HCT116 (cell line): ENCODE data around the gene SH3GL2. TPM values are rescaled to one million over a fixed set of nuclear protein-coding genes. Genes with fewer than 3 reads are reported as not detected.

Experiments
- ATAC-seq: fragments of 200-7000 bp; cut with Tn5 transposase; 2 replicates; pipeline ENCODE4 v1.9.1; 2020; ENCODE audit warnings: mild to moderate bottlenecking, moderate library complexity
- BruUV-seq: library from RNA; stranded (reverse); fragments of 400-500 nt; replicated peaks from 2 replicates; lab custom pipeline; 2021; lab: Mats Ljungman, UMichigan
- CTCF ChIA-PET: fragments of 300-600 bp; sonication (Branson Sonifier 250); formaldehyde crosslinking; loops from one replicate; lab custom pipeline; 2021; ENCODE audit warnings: antibody characterized with exemption; lab: Charles Lee
- POLR2A ChIA-PET: fragments of 300-600, 350-600 bp; sonication (Branson Sonifier 250); formaldehyde crosslinking; loops from one replicate; lab custom pipeline; 2021; ENCODE audit warnings: antibody characterized with exemption; lab: Charles Lee
- RAD21 ChIA-PET, 2 experiments: fragments of 300-600 bp; sonication (Branson Sonifier 250); formaldehyde crosslinking; loops; one replicate each; lab custom pipeline; 2023; ENCODE audit warnings: low total read pairs in 2 of 2; ENCODE audit not compliant: uncharacterized antibody in 2 of 2, unreplicated experiment in 2 of 2, low non-redundant PET in 1 of 2; lab: Charles Lee
- DNase-seq: peaks from one replicate; pipeline ENCODE4 v3.0.0-alpha.2; 2010; ENCODE audit warnings: low read depth, low spot score
- H2AFZ ChIP-seq: fragments of 200-600 bp; shearing (Covaris generic), sonication (generic); 2 replicates; pipeline ENCODE4 v1.6.1; 2017; ENCODE audit warnings: low read depth, mixed run types, mixed read lengths, antibody characterized with exemption, low read length; ENCODE audit not compliant: poor library complexity, severe bottlenecking
- H3K27ac ChIP-seq: 2 replicates; pipeline ENCODE4 v1.5.1; 2012; ENCODE audit warnings: low read depth, low read length
- H3K27me3 ChIP-seq: fragments of 200-600 bp; sonication (generic); 2 replicates; pipeline ENCODE4 v1.6.1; 2016; ENCODE audit warnings: mixed run types, low read length, mixed read lengths; ENCODE audit not compliant: insufficient read depth
- H3K36me3 ChIP-seq, 2 experiments: fragments of 200-500 bp in 1 of 2; fragments of 200-600 bp in 1 of 2; sonication (Bioruptor generic) in 1 of 2; sonication (generic) in 1 of 2; 2 replicates each; pipeline versions ENCODE4 v1.5.1 to v1.6.1; 2014 to 2016; ENCODE audit warnings: low read length in 2 of 2, inconsistent platforms in 1 of 2, mixed read lengths in 1 of 2, mixed run types in 1 of 2; ENCODE audit not compliant: insufficient read depth in 2 of 2, control insufficient read depth in 1 of 2
- H3K4me1 ChIP-seq, 2 experiments: fragments of 200-600 bp in 1 of 2; sonication (generic) in 1 of 2; 2 replicates each; pipeline versions ENCODE4 v1.5.1 to v1.6.1; 2012 to 2017; ENCODE audit warnings: low read length in 2 of 2, inconsistent platforms in 1 of 2, mild to moderate bottlenecking in 1 of 2, mixed read lengths in 1 of 2, mixed run types in 1 of 2, moderate library complexity in 1 of 2; ENCODE audit not compliant: insufficient read depth in 2 of 2, control insufficient read depth in 1 of 2
- H3K4me2 ChIP-seq: fragments of 200-600 bp; sonication (generic); 2 replicates; pipeline ENCODE4 v1.6.1; 2017; ENCODE audit warnings: mixed run types, low read length, mixed read lengths
- H3K4me3 ChIP-seq, 2 experiments: fragments of 200-600 bp in 1 of 2; sonication (generic) in 1 of 2; replicated peaks in 1 of 2; 2 replicates each; pipeline ENCODE4 v1.5.1; 2011 to 2016; ENCODE audit warnings: low read length in 2 of 2, control low read depth in 1 of 2, low read depth in 1 of 2, mild to moderate bottlenecking in 1 of 2, mixed read lengths in 1 of 2, mixed run types in 1 of 2
- H3K79me2 ChIP-seq: fragments of 200-600 bp; sonication (generic); 2 replicates; pipeline ENCODE4 v1.6.1; 2017; ENCODE audit warnings: mild to moderate bottlenecking, mixed run types, low read length, moderate library complexity, mixed read lengths; ENCODE audit not compliant: insufficient read depth
- H3K9ac ChIP-seq: fragments of 200-600 bp; sonication (generic); 2 replicates; pipeline ENCODE4 v1.6.1; 2016; ENCODE audit warnings: low read length, mixed read lengths
- H3K9me2 ChIP-seq: fragments of 200-600 bp; sonication (generic), shearing (Covaris generic); 2 replicates; pipeline ENCODE4 v1.6.1; 2017; ENCODE audit warnings: mixed run types, mild to moderate bottlenecking, moderate library complexity; ENCODE audit not compliant: insufficient read depth
- H3K9me3 ChIP-seq, 2 experiments: fragments of 200-500 bp in 1 of 2; fragments of 200-600 bp in 1 of 2; sonication (Bioruptor generic) in 1 of 2; sonication (generic) in 1 of 2; 2 replicates each; pipeline ENCODE4 v1.6.1; 2014 to 2017; ENCODE audit warnings: low read length in 2 of 2, mixed read lengths in 2 of 2, inconsistent platforms in 1 of 2, low read depth in 1 of 2, mild to moderate bottlenecking in 1 of 2, mixed run types in 1 of 2, moderate library complexity in 1 of 2; ENCODE audit not compliant: control insufficient read depth in 1 of 2, insufficient read depth in 1 of 2
- H4K20me1 ChIP-seq: fragments of 200-600 bp; sonication (generic), shearing (Covaris generic); 2 replicates; pipeline ENCODE4 v1.6.1; 2017; ENCODE audit warnings: mixed run types, mild to moderate bottlenecking, moderate library complexity; ENCODE audit not compliant: insufficient read depth
- CBX3 ChIP-seq: IDR thresholded peaks from 2 replicates; pipeline ENCODE4 v1.6.1; 2012; ENCODE audit warnings: low read depth
- JUND ChIP-seq: IDR thresholded peaks from 2 replicates; pipeline ENCODE4 v1.6.1; 2012
- POLR2A ChIP-seq: IDR thresholded peaks from 2 replicates; pipeline ENCODE4 v1.7.0; 2011; ENCODE audit warnings: borderline replicate concordance; ENCODE audit not compliant: insufficient read depth, insufficient read length; ENCODE audit errors: extremely low read depth
- REST ChIP-seq: IDR thresholded peaks from 2 replicates; pipeline ENCODE4 v1.6.1; 2012; ENCODE audit warnings: low read depth
- SIN3A ChIP-seq: IDR thresholded peaks from 2 replicates; pipeline ENCODE4 v1.6.1; 2012; ENCODE audit warnings: low read depth
- TCF7L2 ChIP-seq: IDR thresholded peaks from 2 replicates; pipeline ENCODE4 v1.7.0; 2011; ENCODE audit warnings: borderline replicate concordance, inconsistent platforms; ENCODE audit not compliant: insufficient read depth, insufficient read length; ENCODE audit errors: extremely low read depth
- ZFX ChIP-seq: fragments of 450-650 bp; IDR thresholded peaks from 2 replicates; pipeline ENCODE4 v1.6.1; 2017
- intact Hi-C: fragments of 100-400 bp; cut with micrococcal nuclease; formaldehyde crosslinking; loops from 2 replicates; pipeline ENCODE4 v1.10.0; 2022
- total RNA-seq: library from RNA; stranded (reverse); gene quantifications from one replicate; pipeline ENCODE4 v1.2.1, GENCODE V29; 2021; ENCODE audit not compliant: unreplicated experiment

Gene SH3GL2
- total RNA-seq, 1 experiment from 2014 or later = not detected

- ATAC-seq (no peak), DNase-seq (no peak)
- Histone ChIP-seq H3K9me3 (no peaks in the 10 kb centered on the region), H3K36me3 (no peaks in the 10 kb centered on the region), H3K4me2 (no peak overlapping the region), H3K79me2 (no peaks in the 10 kb centered on the region), H3K9me2 (no peaks in the 10 kb centered on the region), H3K9ac (no peak overlapping the region), H3K27me3 (no peaks in the 10 kb centered on the region), H3K27ac (no peak overlapping the region), H3K4me3 (no peak overlapping the region), H3K4me1 (no peaks in the 10 kb centered on the region), H4K20me1 (no peaks in the 10 kb centered on the region), H2AFZ (no peak overlapping the region)
- CTCF ChIA-PET = no interaction called here
- RAD21 ChIA-PET = no interaction called here
- no TSS peak for BruUV-seq
- TF ChIP-seq TCF7L2 (no peak), POLR2A (no peak), JUND (no peak), ZFX (no peak), CBX3 (no peak)
- intact Hi-C loops = no loop called here
- POLR2A ChIA-PET = no interaction called here
Measured at GRCh38 chr9:17627641-17628040, 48.8 kb downstream of the SH3GL2 start.

- H3K27ac ChIP-seq = no peak overlapping the region
- no peak overlapping the region for H3K4me3 ChIP-seq
- H3K9me2 ChIP-seq = no peaks in the 10 kb centered on the region
- no TSS peak for BruUV-seq
- H2AFZ ChIP-seq = no peak overlapping the region
- ChIA-PET RAD21 (no interaction called here), CTCF (no interaction called here), POLR2A (no interaction called here)
- intact Hi-C loops = no loop called here
- H4K20me1 ChIP-seq = no peaks in the 10 kb centered on the region
- no peaks in the 10 kb centered on the region for H3K4me1 ChIP-seq
- DNase-seq = no peak
- H3K9me3 ChIP-seq = no peaks in the 10 kb centered on the region
- no peak for ATAC-seq
- H3K27me3 ChIP-seq = no peaks in the 10 kb centered on the region
- H3K4me2 ChIP-seq = no peak overlapping the region
- no peak overlapping the region for H3K9ac ChIP-seq
- H3K36me3 ChIP-seq = no peaks in the 10 kb centered on the region
- H3K79me2 ChIP-seq = no peaks in the 10 kb centered on the region
- TF ChIP-seq SIN3A (no peak), REST (no peak)
Measured at GRCh38 chr9:17628624-17629023, 49.8 kb downstream of the SH3GL2 start.
